Measurements from ENCODE around the gene MR1.

Gene MR1

GRCh38 chr1:181089017-181089675 lies 55.4 kb downstream of the MR1 start:
- in situ Hi-C loops (cut with HindIII; ENCODE audit: low sequenced_read_pairs), result no loop called here

- in situ Hi-C loops (cut with HindIII; ENCODE audit: low sequenced_read_pairs), result loop anchor here (5.0 kb wide), 2 partner anchors 53 to 57 kb away; no protein-coding TSS in a partner anchor
Observed at GRCh38 chr1:181089676-181090544, 56.1 kb downstream of the MR1 start.

- in situ Hi-C loops (cut with HindIII; ENCODE audit: low sequenced_read_pairs), result loop anchor here (5.0 kb wide), 2 partner anchors 53 to 57 kb away; no protein-coding TSS in a partner anchor
Observed at GRCh38 chr1:181090641-181091126, 56.9 kb downstream of the MR1 start.

DNA sequence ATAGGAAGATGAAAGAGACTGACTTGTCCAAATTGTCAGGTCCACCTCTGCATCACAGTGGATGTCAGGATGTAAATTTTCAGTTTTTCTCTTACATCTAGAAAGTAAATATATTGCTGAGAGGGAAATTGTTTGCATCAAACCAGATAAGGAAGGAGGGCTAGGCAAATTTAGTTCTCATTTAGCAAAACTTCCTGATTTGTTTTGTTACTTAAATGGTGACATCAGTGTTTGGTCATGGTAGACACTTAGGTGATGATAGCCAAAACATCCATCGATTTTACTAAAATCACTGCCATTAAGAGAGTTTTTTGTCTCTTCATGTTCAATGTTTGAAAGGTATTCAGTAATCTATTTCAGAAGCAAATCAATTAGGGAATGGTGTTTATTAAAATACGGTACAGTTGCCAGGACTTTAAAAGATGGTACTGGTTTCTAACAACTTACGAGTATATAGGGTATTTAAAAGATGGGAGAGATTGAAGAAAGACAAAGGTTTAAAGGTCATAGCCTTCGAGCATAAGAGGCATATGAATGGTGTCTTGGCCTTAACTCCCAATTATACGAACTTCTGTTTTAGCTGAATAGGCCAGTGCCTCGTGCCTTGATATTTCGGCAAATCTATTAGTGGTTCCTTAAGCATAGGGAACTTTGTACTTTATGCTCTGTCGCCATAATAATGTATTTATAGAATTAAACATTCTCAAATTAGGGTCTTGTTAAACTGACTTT lies 57.7 kb downstream of the MR1 start:
- in situ Hi-C loops (cut with HindIII; ENCODE audit: low sequenced_read_pairs), result loop anchor here (5.0 kb wide), 2 partner anchors 54 to 56 kb away; no protein-coding TSS in a partner anchor

DNA sequence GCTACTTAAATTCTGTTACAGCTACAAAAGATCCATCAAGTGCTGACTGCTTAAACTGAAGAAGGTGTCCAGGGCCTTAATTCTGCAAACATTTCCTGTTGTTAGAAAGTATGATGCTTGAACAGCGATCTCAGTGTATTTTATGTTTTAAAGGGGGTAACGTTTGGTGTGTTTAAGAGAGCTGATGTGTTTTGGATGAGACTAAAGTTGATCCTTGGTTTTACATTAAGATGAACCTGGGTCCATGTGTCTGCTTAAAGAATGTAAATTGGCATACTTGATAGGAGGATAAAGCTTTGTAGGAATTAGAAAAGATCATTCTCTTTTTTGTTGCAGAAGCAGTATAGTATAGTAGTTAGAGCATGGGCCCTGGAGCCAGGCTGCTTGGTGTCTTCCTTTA lies 58.3 kb downstream of the MR1 start:
- in situ Hi-C loops (cut with HindIII; ENCODE audit: low sequenced_read_pairs), result loop anchor here (5.0 kb wide), 2 partner anchors 55 kb away; no protein-coding TSS in a partner anchor

DNA sequence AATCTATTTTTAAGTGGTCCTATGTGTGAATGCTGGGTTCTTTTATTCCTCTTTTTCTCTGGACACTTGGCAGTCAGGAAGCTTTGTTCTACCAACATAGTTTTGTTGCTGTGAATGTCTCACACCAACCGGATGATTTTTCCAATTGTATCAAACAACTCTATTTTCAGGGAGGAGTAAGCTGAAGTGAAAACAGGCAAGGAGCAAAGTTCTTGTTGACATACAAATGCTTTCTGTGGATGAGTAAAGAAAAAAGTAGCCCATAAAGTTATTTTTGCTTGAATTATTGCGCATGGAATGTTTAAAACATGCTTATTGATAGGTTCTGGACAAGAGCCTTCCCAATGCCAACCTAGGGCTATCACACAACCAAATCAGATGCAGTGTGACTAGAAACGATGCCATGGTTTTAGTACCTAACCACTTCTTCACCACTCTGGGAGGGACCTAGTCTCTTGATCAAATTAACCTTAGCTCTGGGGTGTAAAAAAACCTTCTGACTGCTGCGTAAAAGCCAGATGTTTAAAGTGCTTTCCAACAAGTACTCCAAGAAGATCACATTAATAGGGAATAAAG lies 59.2 kb downstream of the MR1 start:
- in situ Hi-C loops (cut with HindIII; ENCODE audit: low sequenced_read_pairs), result loop anchor here (5.0 kb wide), 2 partner anchors 54 to 56 kb away; no protein-coding TSS in a partner anchor

GRCh38 chr1:181094416-181095212 lies 60.8 kb downstream of the MR1 start:
- in situ Hi-C loops (cut with HindIII; ENCODE audit: low sequenced_read_pairs), result loop anchor here (5.0 kb wide), 2 partner anchors 53 to 57 kb away; no protein-coding TSS in a partner anchor

DNA sequence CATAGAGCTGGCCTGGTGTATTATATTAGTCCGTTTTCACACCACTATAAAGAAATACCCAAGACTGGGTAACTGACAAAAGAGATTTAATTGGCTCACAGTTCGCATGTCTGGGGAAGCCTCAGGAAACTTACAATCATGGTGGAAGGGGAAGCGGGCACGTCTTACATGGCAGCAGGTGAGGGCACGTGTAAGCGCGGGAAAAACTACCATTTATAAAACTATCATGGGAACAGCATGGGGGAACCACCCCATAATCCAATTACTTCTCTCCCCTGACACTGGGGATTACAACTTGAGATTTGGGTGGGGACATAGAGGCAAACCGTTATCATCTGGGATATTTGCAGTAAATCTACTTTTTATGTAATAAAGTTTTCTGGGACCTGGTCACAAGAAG lies 61.5 kb downstream of the MR1 start:
- in situ Hi-C loops (cut with HindIII; ENCODE audit: low sequenced_read_pairs), result no loop called here

- in situ Hi-C loops (cut with HindIII; ENCODE audit: low sequenced_read_pairs), result no loop called here
Observed at GRCh38 chr1:181095763-181096184, 62.0 kb downstream of the MR1 start.

- in situ Hi-C loops (cut with HindIII; ENCODE audit: low sequenced_read_pairs), result no loop called here
Observed at GRCh38 chr1:181097242-181097641, 63.5 kb downstream of the MR1 start.

GRCh38 chr1:181099152-181100014 lies 65.6 kb downstream of the MR1 start:
- in situ Hi-C loops (cut with HindIII; ENCODE audit: low sequenced_read_pairs), result no loop called here

GRCh38 chr1:181100015-181100905 lies 66.5 kb downstream of the MR1 start:
- in situ Hi-C loops (cut with HindIII; ENCODE audit: low sequenced_read_pairs), result no loop called here

- in situ Hi-C loops (cut with HindIII; ENCODE audit: low sequenced_read_pairs), result no loop called here
Observed at GRCh38 chr1:181100934-181101333, 67.2 kb downstream of the MR1 start.

- in situ Hi-C loops (cut with HindIII; ENCODE audit: low sequenced_read_pairs), result no loop called here
Observed at GRCh38 chr1:181101581-181102226, 67.9 kb downstream of the MR1 start.

- in situ Hi-C loops (cut with HindIII; ENCODE audit: low sequenced_read_pairs), result no loop called here
Observed at GRCh38 chr1:181102841-181103240, 69.1 kb downstream of the MR1 start.

DNA sequence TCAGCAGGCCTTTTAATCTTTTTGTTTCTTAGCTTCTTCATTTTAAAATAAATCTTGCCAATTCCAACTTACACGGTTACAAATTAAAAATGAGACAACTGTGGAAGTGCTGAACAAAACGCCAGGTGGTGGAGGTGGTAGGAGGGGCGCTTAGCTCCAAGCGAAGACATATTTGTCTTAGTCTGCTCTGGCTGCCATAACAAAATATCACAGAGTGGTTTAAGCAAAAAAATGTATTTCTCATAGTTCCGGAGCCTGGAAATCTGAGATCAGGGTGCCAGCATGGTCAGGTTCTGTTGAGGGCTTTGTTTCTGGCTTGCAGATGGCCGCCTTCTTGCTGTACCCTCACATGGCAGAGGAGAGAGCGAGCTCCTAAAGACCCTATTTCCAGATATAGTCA lies 69.6 kb downstream of the MR1 start:
- in situ Hi-C loops (cut with HindIII; ENCODE audit: low sequenced_read_pairs), result no loop called here

- in situ Hi-C loops (cut with HindIII; ENCODE audit: low sequenced_read_pairs), result no loop called here
Observed at GRCh38 chr1:181104042-181104789, 70.4 kb downstream of the MR1 start.

Data from endothelial cell of hepatic sinusoid (primary cell).